SU-DHL-6 (cell line): ENCODE results near the gene DSTN.

Experiments
- CTCF ChIP-seq: fragments of 200-600 bp; sonication (generic); IDR thresholded peaks from one replicate; pipeline ENCODE4 v1.5.1; 2017; ENCODE audit warnings: antibody characterized with exemption, mild to moderate bottlenecking, low read length, moderate library complexity; ENCODE audit not compliant: insufficient read depth, poor library complexity, severe bottlenecking
- EZH2phosphoT487 ChIP-seq: fragments of 200-600 bp; sonication (generic), shearing (Covaris generic); conservative IDR thresholded peaks from 2 replicates; pipeline ENCODE4 v1.6.1; 2018; ENCODE audit warnings: mild to moderate bottlenecking, antibody characterized with exemption, low read length, moderate library complexity, mixed read lengths

- TF ChIP-seq CTCF (no peak), EZH2phosphoT487 (no peak)
Observed at GRCh38 chr20:17633221-17633849, 63.5 kb downstream of the DSTN start.
